HL-60 (cell line): ENCODE data around the gene HSPA1A.
A peak's percentile ranks its signal among the peaks of the same experiment; 100 is the strongest.
"Not testable (repeated sequence)": the region's sequence is repeated elsewhere in the genome, so short reads cannot be mapped to it uniquely, and the experiment has no call there.

Experiments used
- DNase-seq, 2 experiments: peaks; one replicate each; pipeline ENCODE4 v3.0.0-alpha.2; 2010 to 2020; ENCODE audit warnings: low read depth in 1 of 2, low spot score in 1 of 2
- H3K27ac ChIP-seq: fragments of 250-450 bp; sonication (Bioruptor Pico); replicated peaks from 2 replicates; pipeline ENCODE4 v1.5.1; 2020; ENCODE audit warnings: mild to moderate bottlenecking, moderate library complexity
- H3K27me3 ChIP-seq: fragments of 250-450 bp; sonication (Bioruptor Pico); 2 replicates; pipeline ENCODE4 v1.5.1; 2021; ENCODE audit warnings: mild to moderate bottlenecking, moderate library complexity; ENCODE audit not compliant: insufficient read depth, poor library complexity, severe bottlenecking
- H3K4me3 ChIP-seq: replicated peaks from 2 replicates; pipeline ENCODE4 v1.5.1; 2011; ENCODE audit warnings: mild to moderate bottlenecking, control low read depth, low read length; ENCODE audit not compliant: insufficient read depth
- GABPA ChIP-seq: IDR thresholded peaks from 2 replicates; pipeline ENCODE4 v1.6.1; 2012; ENCODE audit warnings: low read depth
- POLR2AphosphoS5 ChIP-seq: IDR thresholded peaks from 2 replicates; pipeline ENCODE4 v1.6.1; 2012; ENCODE audit warnings: low read depth
- SPI1 ChIP-seq: IDR thresholded peaks from 2 replicates; pipeline ENCODE4 v1.6.1; 2012; ENCODE audit warnings: low read depth, mild to moderate bottlenecking, borderline replicate concordance
- TF ChIP-seq, protein P1 (sequence below): IDR thresholded peaks from 2 replicates; pipeline ENCODE4 v1.6.1; 2012; ENCODE audit warnings: low read depth; ENCODE audit not compliant: insufficient replicate concordance
- TF ChIP-seq, protein P2 (sequence below): IDR thresholded peaks from one replicate; pipeline ENCODE4 v1.5.1; 2011; ENCODE audit warnings: low read length, control low read depth, inconsistent platforms; ENCODE audit not compliant: insufficient read depth

HSPA1A gene

DNA sequence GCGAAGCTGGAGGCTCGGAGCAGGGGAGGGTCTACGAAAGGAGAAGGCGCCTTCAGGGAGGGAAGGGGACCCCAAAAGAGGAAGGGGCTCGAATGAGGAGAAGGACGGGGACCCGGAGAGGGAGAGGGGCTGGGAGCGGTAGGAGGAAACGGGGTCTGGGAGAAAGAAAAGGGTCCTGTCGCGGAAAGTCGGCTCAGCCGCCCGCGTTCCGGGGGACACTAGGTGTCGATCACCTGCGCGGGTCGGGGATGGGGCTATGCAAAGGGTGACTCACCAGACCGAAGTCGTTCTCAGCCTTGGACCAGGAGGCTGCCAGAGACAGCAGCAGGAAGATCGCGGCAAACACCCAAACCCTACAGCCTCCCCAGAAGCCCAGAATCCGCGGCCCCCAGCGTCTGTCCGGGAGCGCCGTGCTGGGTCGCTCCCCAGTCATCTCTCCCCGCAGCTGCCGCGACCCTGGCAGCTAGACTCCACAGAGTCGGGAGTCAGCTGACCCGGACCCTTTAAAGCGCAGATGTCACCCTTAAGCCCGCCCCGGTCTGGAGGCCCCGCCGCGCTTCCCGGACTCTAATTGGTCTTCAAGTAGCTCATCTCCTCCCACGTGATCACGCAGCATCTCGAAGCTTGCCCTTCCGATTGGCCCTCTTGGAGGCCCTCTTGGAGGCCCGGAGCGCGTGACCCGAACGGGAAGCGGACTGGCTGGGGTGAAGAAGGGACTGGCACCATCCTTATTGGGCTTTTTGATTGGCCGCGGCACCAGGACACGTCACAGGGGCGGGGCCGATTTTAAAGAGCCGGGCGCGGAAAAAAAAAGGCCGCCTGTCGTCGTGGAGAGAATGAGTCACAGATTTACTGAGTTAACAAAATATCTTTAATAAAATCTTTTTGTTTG, 47.2 kb downstream of the HSPA1A start, which contains the start of gene NEU1:
Gene NEU1, minus strand, starts transcription at position 478 of the 892 bp plus-strand sequence. Its CDS starts 45 bp downstream, at position 433.
- Histone ChIP-seq H3K27ac (peak within 1 kb of the TSS; percentile 92), H3K27me3 (no peaks in the 10 kb centered on the region), H3K4me3 (peak within 1 kb of the TSS; percentile 95)
- DNase-seq = peak; percentile 100
- TF ChIP-seq SPI1 (peak; percentile 41; the same call in 1 of the 2 replicates), POLR2AphosphoS5 (peak; percentile 78; the same call in 1 of the 2 replicates)
- TF ChIP-seq, protein P1, sequence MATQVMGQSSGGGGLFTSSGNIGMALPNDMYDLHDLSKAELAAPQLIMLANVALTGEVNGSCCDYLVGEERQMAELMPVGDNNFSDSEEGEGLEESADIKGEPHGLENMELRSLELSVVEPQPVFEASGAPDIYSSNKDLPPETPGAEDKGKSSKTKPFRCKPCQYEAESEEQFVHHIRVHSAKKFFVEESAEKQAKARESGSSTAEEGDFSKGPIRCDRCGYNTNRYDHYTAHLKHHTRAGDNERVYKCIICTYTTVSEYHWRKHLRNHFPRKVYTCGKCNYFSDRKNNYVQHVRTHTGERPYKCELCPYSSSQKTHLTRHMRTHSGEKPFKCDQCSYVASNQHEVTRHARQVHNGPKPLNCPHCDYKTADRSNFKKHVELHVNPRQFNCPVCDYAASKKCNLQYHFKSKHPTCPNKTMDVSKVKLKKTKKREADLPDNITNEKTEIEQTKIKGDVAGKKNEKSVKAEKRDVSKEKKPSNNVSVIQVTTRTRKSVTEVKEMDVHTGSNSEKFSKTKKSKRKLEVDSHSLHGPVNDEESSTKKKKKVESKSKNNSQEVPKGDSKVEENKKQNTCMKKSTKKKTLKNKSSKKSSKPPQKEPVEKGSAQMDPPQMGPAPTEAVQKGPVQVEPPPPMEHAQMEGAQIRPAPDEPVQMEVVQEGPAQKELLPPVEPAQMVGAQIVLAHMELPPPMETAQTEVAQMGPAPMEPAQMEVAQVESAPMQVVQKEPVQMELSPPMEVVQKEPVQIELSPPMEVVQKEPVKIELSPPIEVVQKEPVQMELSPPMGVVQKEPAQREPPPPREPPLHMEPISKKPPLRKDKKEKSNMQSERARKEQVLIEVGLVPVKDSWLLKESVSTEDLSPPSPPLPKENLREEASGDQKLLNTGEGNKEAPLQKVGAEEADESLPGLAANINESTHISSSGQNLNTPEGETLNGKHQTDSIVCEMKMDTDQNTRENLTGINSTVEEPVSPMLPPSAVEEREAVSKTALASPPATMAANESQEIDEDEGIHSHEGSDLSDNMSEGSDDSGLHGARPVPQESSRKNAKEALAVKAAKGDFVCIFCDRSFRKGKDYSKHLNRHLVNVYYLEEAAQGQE = no peak

DNA sequence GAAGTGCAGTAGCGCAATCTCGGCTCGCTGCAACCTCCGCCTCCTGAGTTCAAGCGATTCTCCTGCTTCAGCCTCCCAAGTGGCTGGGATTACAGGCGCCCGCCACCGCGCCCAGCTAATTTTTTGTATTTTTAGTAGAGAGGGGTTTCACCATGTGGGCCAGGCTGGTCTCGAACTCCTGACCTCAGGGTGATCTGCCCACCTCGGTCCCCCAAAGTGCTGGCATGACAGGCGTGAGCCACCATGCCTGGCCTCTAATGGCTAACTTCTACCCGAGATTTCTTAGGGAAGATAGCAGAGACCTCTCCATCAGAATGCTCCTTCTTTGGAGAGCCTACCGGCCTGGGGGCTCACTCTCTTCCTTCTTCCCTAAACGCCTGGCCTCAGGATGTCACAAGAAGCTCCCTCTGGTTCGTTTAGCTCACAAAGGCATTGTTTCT, 48.8 kb downstream of the HSPA1A start:
- Histone ChIP-seq H3K4me3 (peak overlapping the region; percentile 68), H3K27ac (peak overlapping the region; percentile 92)
- DNase-seq, H3K27me3 ChIP-seq: not testable (repeated sequence)

DNA sequence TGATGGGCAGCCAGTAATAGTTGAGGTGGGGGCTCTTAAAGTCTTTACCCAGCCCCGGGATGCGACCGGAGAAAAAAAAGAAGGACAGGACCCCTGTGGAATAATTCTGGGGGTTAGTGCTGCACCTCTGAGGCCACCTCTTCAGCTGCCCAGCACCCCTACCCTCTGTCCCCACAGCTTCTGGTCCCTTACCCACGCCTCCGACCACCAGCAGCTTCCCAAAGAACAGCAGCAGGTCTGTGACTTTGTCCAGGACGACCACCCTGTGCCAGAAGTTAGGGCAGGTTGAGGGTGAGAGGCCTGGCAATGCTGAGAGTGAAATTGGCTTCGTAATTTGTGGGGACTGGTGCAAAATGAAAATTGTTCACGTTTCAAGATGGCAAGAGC, 49.5 kb downstream of the HSPA1A start:
- TF ChIP-seq GABPA (no peak), SPI1 (no peak), POLR2AphosphoS5 (no peak)
- TF ChIP-seq, protein P1 = no peak
- TF ChIP-seq, protein P2, sequence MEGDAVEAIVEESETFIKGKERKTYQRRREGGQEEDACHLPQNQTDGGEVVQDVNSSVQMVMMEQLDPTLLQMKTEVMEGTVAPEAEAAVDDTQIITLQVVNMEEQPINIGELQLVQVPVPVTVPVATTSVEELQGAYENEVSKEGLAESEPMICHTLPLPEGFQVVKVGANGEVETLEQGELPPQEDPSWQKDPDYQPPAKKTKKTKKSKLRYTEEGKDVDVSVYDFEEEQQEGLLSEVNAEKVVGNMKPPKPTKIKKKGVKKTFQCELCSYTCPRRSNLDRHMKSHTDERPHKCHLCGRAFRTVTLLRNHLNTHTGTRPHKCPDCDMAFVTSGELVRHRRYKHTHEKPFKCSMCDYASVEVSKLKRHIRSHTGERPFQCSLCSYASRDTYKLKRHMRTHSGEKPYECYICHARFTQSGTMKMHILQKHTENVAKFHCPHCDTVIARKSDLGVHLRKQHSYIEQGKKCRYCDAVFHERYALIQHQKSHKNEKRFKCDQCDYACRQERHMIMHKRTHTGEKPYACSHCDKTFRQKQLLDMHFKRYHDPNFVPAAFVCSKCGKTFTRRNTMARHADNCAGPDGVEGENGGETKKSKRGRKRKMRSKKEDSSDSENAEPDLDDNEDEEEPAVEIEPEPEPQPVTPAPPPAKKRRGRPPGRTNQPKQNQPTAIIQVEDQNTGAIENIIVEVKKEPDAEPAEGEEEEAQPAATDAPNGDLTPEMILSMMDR = no peak
- no peak overlapping the region for H3K4me3 ChIP-seq
- H3K27me3 ChIP-seq = no peaks in the 10 kb centered on the region
- DNase-seq = no peak
- no peak overlapping the region for H3K27ac ChIP-seq

DNA sequence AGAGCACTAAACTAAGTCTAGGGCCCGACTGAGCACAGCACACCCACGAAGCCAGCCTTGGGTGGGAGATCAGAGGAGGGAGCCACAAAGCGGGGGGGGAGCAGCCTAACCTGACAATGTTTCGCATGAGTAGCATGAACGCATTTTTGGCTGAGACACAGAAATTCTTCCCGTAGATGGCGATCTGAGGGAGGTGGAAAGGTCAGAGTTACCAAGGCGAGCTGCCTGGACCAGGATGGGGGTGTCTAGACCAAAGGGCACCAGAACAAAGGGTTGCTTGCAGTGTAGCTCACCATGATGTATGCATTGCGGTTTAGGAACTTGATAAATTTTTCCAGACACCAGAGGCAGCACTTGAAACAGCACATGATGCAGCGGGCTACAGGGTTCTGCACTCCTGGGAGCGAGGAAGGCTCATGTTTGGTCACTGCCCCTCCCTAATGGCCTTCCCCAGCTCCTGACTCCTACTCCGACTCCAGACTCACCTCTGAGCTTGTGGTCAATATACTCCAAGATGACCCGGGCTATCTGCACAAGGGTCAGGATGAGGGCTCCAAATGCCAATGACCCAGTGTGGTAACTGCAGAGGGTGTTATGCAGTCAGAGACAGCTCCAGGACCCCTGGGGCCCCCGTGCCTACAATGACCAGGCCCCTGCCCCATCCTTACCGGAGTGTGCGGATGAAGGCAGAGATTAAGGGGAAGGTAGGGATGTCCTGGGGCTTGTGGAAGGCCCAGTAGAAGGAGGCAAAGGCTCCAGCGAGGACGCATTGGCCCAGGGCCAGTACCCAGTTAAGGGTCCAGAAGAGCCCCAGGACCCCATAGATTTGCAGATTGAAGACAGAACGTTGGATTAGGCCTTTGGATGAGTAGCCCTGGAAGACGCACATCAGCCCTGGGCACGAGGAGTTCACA, 50.1 kb downstream of the HSPA1A start:
- no peaks in the 10 kb centered on the region for H3K27me3 ChIP-seq
- TF ChIP-seq POLR2AphosphoS5 = no peak
- TF ChIP-seq, protein P1 = no peak
- no peak for TF ChIP-seq SPI1
- TF ChIP-seq GABPA = no peak
- TF ChIP-seq, protein P2 = no peak
- no peak overlapping the region for H3K4me3 ChIP-seq
- no peak overlapping the region for H3K27ac ChIP-seq
- no peak for DNase-seq
